Heart left ventricle (tissue), 13 donors: Measurements from ENCODE around the gene COL26A1.
"Not testable (repeated sequence)": the region's sequence is repeated elsewhere in the genome, so short reads cannot be mapped to it uniquely, and the experiment has no call there.

Experiments
- POLR2A ChIP-seq, 2 donors: fragments of 450-650 bp; IDR thresholded peaks; one replicate each; pipeline ENCODE4 v1.6.1; 2017; ENCODE audit warnings: antibody characterized with exemption in 2 of 2, mild to moderate bottlenecking in 2 of 2, moderate library complexity in 2 of 2
- TF ChIP-seq, protein P1 (sequence below), 12 donors: fragments of 200-600 bp; sonication (generic) in 4 of 12; IDR thresholded peaks; one replicate each; pipeline versions ENCODE4 v1.5.0 to v1.8.0; 2018 to 2022; ENCODE audit warnings: antibody characterized with exemption in 12 of 12, mild to moderate bottlenecking in 5 of 12
- donor health status: ischemic (EF 13 %, LVEDD 7.1; RV severe dilation, severe dysfunction).
- donor health status: DM: no; HTN: yes; CAD: no.
- donor health status: DM: no; HTN: no; CAD: no.
- donor health status: ischemic (EF 25% LVEDD 6.9; RV normal size, moderate dysfunction).
- donor health status: ischemic (EF 25% LVEDD 5.7; RV mildly dilated, moderate dysfunction).
- donor health status: ischemic (EF 35%, LVEDD 5.7; RV mildly dilated, moderate dysfunction).
- donor health status: nonischemic (EF 11% LVEDD 7.7; RV severe dilation, severe dysfunction).
- donor health status: DM: yes; HTN: yes; CAD: no.
- donor health status: PGD.
- donor health status: ischemic (EF 29% LVEDD 5.4; RV normal size, mild dysfunction).
- donor health status: nonischemic (EF 23%, LVEDD 6.1; RV moderate dilation, normal function).

DNA sequence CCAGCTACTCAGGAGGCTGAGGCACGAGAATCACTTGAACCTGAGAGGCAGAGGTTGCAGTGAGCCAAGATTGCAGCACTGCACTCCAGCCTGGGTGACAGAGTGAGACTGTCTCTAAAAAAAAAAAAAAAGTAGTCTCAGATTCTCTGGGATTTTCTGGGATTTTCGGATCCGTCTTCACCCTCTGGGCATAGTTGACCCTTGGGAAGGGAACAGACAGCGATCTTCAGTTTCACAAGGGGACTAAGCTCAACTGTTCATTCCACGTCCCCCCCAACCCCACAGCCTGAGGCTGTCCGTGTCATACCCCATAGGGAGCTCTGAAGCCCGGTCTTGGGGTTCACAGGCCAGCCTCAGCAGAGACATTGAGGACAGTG lies 123.4 kb downstream of the COL26A1 start:
- not testable (repeated sequence) for TF ChIP-seq POLR2A (IDR thresholded peaks at IDR 0.05)
- TF ChIP-seq, protein P1, sequence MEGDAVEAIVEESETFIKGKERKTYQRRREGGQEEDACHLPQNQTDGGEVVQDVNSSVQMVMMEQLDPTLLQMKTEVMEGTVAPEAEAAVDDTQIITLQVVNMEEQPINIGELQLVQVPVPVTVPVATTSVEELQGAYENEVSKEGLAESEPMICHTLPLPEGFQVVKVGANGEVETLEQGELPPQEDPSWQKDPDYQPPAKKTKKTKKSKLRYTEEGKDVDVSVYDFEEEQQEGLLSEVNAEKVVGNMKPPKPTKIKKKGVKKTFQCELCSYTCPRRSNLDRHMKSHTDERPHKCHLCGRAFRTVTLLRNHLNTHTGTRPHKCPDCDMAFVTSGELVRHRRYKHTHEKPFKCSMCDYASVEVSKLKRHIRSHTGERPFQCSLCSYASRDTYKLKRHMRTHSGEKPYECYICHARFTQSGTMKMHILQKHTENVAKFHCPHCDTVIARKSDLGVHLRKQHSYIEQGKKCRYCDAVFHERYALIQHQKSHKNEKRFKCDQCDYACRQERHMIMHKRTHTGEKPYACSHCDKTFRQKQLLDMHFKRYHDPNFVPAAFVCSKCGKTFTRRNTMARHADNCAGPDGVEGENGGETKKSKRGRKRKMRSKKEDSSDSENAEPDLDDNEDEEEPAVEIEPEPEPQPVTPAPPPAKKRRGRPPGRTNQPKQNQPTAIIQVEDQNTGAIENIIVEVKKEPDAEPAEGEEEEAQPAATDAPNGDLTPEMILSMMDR (IDR thresholded peaks at IDR 0.05) = not testable (repeated sequence)
